Limb (tissue), 2 donors: ENCODE data around the gene CIAO3.

Source experiments
- DNase-seq, 2 donors: peaks; one replicate each; pipeline ENCODE4 v3.0.0-alpha.2; 2016; ENCODE audit errors: extremely low spot score in 2 of 2

Gene CIAO3

GRCh38 chr16:735982-736453 is 4.8 kb downstream of the CIAO3 start:
- no peak for DNase-seq

- DNase-seq = no peak
Observed at GRCh38 chr16:734981-735881, 5.6 kb downstream of the CIAO3 start.

- no peak for DNase-seq
Observed at GRCh38 chr16:734208-734980, 6.4 kb downstream of the CIAO3 start.

GRCh38 chr16:733382-734207 is 7.2 kb downstream of the CIAO3 start:
- DNase-seq = no peak

GRCh38 chr16:732936-733335 is 7.9 kb downstream of the CIAO3 start:
- no peak for DNase-seq

- DNase-seq = no peak
Observed at GRCh38 chr16:732332-732731, 8.5 kb downstream of the CIAO3 start.

GRCh38 chr16:730666-731509 is 9.9 kb downstream of the CIAO3 start:
- DNase-seq = no peak

- DNase-seq = no peak
Observed at GRCh38 chr16:729768-730665, 10.8 kb downstream of the CIAO3 start.

- DNase-seq = no peak
Observed at GRCh38 chr16:728890-729744, 11.7 kb downstream of the CIAO3 start.

GRCh38 chr16:728131-728889 is 12.5 kb downstream of the CIAO3 start:
- DNase-seq = peak in 1 of 2 donors; percentile 77

- DNase-seq = peak in 1 of 2 donors; percentile 51
Observed at GRCh38 chr16:727291-727977, 13.4 kb downstream of the CIAO3 start.

- DNase-seq = peak in 1 of 2 donors; percentile 81
Observed at GRCh38 chr16:726438-727290, 14.1 kb downstream of the CIAO3 start, which contains the start of the genes CCDC78 and HAGHL. CCDC78 (minus strand) TSS chr16:726443; CDS start chr16:726367, 76 bp downstream. HAGHL (plus strand) TSS chr16:727106; CDS start chr16:727510, 404 bp downstream.

GRCh38 chr16:726188-726437 is 14.7 kb downstream of the CIAO3 start:
- DNase-seq = no peak

GRCh38 chr16:725463-726187 is 15.2 kb downstream of the CIAO3 start:
- no peak for DNase-seq

GRCh38 chr16:725041-725376 is 15.8 kb downstream of the CIAO3 start:
- DNase-seq = no peak
